Heart right ventricle (tissue), 16 donors: ENCODE data around the gene GFAP. TPM values are rescaled to one million over a fixed set of nuclear protein-coding genes. Genes with fewer than 3 reads are reported as not detected.

ENCODE experiments used
- ATAC-seq, 8 donors: fragments of 200-7000 bp; cut with Tn5 transposase; one replicate each; pipeline ENCODE4 v1.9.1; 2020; ENCODE audit warnings: mild to moderate bottlenecking in 8 of 8, moderate library complexity in 8 of 8, moderate number of reproducible peaks in 1 of 8
- DNase-seq, 2 donors: peaks; one replicate each; pipeline ENCODE4 v3.0.0-alpha.2; 2020
- H3K27ac ChIP-seq, 10 donors: fragments of 200-600 bp; sonication (generic) in 2 of 10; one replicate each; pipeline versions ENCODE4 v1.5.0 to v1.8.0; 2020 to 2022; ENCODE audit warnings: mild to moderate bottlenecking in 3 of 10
- H3K27me3 ChIP-seq, 7 donors: fragments of 200-600 bp; one replicate each; pipeline ENCODE4 v1.8.0; 2021 to 2022; ENCODE audit warnings: mild to moderate bottlenecking in 2 of 7
- H3K36me3 ChIP-seq, 9 donors: fragments of 200-600 bp; sonication (generic) in 1 of 9; one replicate each; pipeline versions ENCODE4 v1.5.0 to v1.8.0; 2020 to 2022; ENCODE audit warnings: mild to moderate bottlenecking in 2 of 9
- H3K4me1 ChIP-seq, 9 donors: fragments of 200-600 bp; sonication (generic) in 1 of 9; one replicate each; pipeline versions ENCODE4 v1.5.0 to v1.8.0; 2020 to 2022; ENCODE audit warnings: mild to moderate bottlenecking in 4 of 9
- H3K4me3 ChIP-seq, 10 donors: fragments of 200-600 bp; sonication (generic) in 2 of 10; one replicate each; pipeline versions ENCODE4 v1.5.0 to v1.8.0; 2020 to 2022; ENCODE audit warnings: mild to moderate bottlenecking in 7 of 10, moderate library complexity in 2 of 10
- H3K9me3 ChIP-seq, 11 donors: fragments of 200-600 bp in 10 of 11; sonication (generic) in 2 of 11; one replicate each; pipeline versions ENCODE4 v1.5.0 to v1.8.0; 2013 to 2022; ENCODE audit warnings: mild to moderate bottlenecking in 2 of 11, control low read depth in 1 of 11, moderate library complexity in 1 of 11
- WGBS, 2 donors: extraction: QIAGEN DNeasy Blood & Tissue Kit; methylation state at CpG; one replicate each; pipeline ENCODE4 v1.1.7; 2013; ENCODE audit warnings: inconsistent platforms in 1 of 2; 5-methylcytosine and 5-hydroxymethylcytosine counted together
- intact Hi-C, 10 donors: fragments of 100-400 bp; cut with DNase I; formaldehyde crosslinking; loops; one replicate each; pipeline versions ENCODE4 v1.11.1 to v1.14.2; 2022
- polyA plus RNA-seq, 2 donors: library from polyadenylated mRNA; stranded (reverse); fragments of 200-250 nt; gene quantifications; one replicate each; pipeline ENCODE4 v1.2.3, GENCODE V29; 2013
- total RNA-seq, 10 donors: library from RNA; stranded (reverse); fragmentation: NEBNext Ultra II Directional in 3 of 10; extraction: Animal tissue kit (Norgen Biotek cat#: 25700) in 3 of 10; gene quantifications; one replicate each; pipeline versions ENCODE4 v1.2.1 to v1.2.4, GENCODE V29; 2021 to 2023
- TF ChIP-seq, protein P1 (sequence below), 9 donors: fragments of 200-600 bp; sonication (generic) in 2 of 9; IDR thresholded peaks; one replicate each; pipeline versions ENCODE4 v1.5.0 to v1.8.0; 2021 to 2022; ENCODE audit warnings: antibody characterized with exemption in 9 of 9, mild to moderate bottlenecking in 5 of 9, moderate library complexity in 1 of 9
- donor health status: Arrhythmogenic right ventricular cardiomyopathy.
- donor health status: ischemic (EF 13 %, LVEDD 7.1; RV severe dilation, severe dysfunction).
- donor health status: healthy with polysubstance abuse.
- donor health status: DM: no; HTN: yes; CAD: no.
- donor health status: DM: no; HTN: no; CAD: no.
- donor health status: ischemic (EF 25% LVEDD 6.9; RV normal size, moderate dysfunction).
- donor health status: ischemic (EF 25% LVEDD 5.7; RV mildly dilated, moderate dysfunction).
- donor health status: healthy.
- donor health status: DM: yes; HTN: yes; CAD: no.
- donor health status: Ischemic cardiomyopathy.
- donor health status: ischemic (EF 35%, LVEDD 5.7; RV mildly dilated, moderate dysfunction).
- donor health status: nonischemic (EF 11% LVEDD 7.7; RV severe dilation, severe dysfunction).
- donor health status: DM: yes; HTN: yes; CAD: no.
- donor health status: PGD.
- donor health status: ischemic (EF 29% LVEDD 5.4; RV normal size, mild dysfunction).
- donor health status: nonischemic (EF 23%, LVEDD 6.1; RV moderate dilation, normal function).

The GFAP gene
- total and polyA plus RNA-seq, 12 donors: 2.1 to 8.6 (median 7.1) TPM

DNA sequence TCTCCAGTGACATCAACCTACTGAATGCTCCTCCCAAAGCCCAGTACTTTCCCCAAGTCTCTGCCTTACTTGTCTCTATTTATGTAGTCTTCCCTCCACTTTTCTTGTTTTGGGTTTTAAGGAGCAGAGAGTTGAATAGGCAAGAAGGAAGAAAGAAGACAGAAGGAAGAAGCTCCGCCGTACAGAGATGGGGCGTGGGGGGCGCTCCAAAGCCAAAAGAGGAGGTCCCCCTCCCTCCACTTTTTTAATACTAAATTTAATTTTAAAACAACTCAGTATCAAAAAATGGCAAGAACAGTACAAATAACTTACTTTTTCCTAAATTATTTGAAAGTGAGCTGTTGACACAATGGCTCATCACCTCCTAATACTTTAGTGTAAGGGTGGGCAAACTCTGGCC, 20.7 kb downstream of the GFAP start:
- Histone ChIP-seq H3K4me3 (no peak overlapping the region), H3K9me3 (no peaks in the 10 kb centered on the region), H3K27me3 (no peaks in the 10 kb centered on the region), H3K36me3 (peaks cover 0 to 67% (median 33%) of the 10 kb centered on the region in 9 donors), H3K27ac (no peak overlapping the region), H3K4me1 (peaks cover 0 to 25% (median 18%) of the 10 kb centered on the region in 9 donors)
- DNase-seq: no peak
- TF ChIP-seq, protein P1, sequence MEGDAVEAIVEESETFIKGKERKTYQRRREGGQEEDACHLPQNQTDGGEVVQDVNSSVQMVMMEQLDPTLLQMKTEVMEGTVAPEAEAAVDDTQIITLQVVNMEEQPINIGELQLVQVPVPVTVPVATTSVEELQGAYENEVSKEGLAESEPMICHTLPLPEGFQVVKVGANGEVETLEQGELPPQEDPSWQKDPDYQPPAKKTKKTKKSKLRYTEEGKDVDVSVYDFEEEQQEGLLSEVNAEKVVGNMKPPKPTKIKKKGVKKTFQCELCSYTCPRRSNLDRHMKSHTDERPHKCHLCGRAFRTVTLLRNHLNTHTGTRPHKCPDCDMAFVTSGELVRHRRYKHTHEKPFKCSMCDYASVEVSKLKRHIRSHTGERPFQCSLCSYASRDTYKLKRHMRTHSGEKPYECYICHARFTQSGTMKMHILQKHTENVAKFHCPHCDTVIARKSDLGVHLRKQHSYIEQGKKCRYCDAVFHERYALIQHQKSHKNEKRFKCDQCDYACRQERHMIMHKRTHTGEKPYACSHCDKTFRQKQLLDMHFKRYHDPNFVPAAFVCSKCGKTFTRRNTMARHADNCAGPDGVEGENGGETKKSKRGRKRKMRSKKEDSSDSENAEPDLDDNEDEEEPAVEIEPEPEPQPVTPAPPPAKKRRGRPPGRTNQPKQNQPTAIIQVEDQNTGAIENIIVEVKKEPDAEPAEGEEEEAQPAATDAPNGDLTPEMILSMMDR (IDR thresholded peaks at IDR 0.05): no peak
- WGBS, 2 donors: 92 to 96% methylated on average over 4 of the region's 4 CpGs
- no peak for ATAC-seq
- intact Hi-C loops: no loop called here

DNA sequence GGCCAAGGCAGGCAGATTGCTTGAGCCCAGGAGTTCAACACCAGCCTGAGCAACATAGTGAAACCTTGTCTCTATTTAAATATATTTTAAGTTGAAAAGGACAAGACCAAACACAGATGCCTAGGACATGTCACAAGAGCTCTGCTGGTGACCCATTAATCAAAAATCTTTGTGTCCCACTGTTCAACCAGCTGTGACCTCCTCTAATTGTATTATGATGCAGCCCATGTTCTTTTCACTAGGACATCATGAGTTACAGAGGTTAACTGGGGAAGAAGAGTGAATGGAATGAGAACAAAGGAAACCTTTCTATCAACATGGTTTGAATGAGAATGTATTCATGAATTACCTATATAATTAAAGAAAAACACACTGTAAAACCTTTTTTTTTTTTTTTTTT, 23.1 kb downstream of the GFAP start:
- DNase-seq: no peak
- Histone ChIP-seq H3K27me3 (no peaks in the 10 kb centered on the region), H3K27ac (no peak overlapping the region), H3K4me3 (no peak overlapping the region), H3K9me3 (no peaks in the 10 kb centered on the region), H3K4me1 (peaks cover 0 to 31% (median 9%) of the 10 kb centered on the region in 9 donors), H3K36me3 (peaks cover 0 to 83% (median 33%) of the 10 kb centered on the region in 9 donors)
- ATAC-seq: no peak
- TF ChIP-seq, protein P1 (IDR thresholded peaks at IDR 0.05): no peak
- intact Hi-C loops: no loop called here

DNA sequence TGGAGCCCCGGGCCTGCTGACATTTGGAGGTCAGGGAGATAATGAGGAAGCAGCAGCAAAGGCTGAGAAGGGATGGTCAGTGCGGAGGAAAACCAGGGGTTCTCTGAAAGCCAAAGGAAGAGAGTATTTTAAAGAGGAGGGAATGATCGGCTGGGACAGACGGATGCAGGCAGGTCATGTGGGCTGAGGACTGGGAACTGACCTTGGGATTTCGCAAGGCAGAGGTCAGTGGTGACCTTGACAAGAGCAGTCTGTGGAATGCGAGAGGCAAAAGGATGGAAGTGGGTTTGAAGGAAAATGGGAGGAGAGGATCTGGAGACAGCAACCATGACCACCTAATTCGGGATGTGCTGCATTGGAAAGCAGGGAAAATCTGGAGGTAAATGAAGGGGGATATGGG, 26.3 kb downstream of the GFAP start:
- TF ChIP-seq, protein P1 (IDR thresholded peaks at IDR 0.05): no peak
- ATAC-seq (peak in 1 of 8 donors; percentile 50), DNase-seq (no peak)
- no peak overlapping the region for H3K27ac ChIP-seq
- H3K27me3 ChIP-seq: no peaks in the 10 kb centered on the region
- no peaks in the 10 kb centered on the region for H3K9me3 ChIP-seq
- no peak overlapping the region for H3K4me3 ChIP-seq
- WGBS, 2 donors: 50 to 61% methylated on average over 7 of the region's 7 CpGs
- peaks cover 0 to 91% (median 46%) of the 10 kb centered on the region in 9 donors for H3K36me3 ChIP-seq
- intact Hi-C loops: no loop called here
- H3K4me1 ChIP-seq: peaks cover 0 to 33% (median 8%) of the 10 kb centered on the region in 9 donors

DNA sequence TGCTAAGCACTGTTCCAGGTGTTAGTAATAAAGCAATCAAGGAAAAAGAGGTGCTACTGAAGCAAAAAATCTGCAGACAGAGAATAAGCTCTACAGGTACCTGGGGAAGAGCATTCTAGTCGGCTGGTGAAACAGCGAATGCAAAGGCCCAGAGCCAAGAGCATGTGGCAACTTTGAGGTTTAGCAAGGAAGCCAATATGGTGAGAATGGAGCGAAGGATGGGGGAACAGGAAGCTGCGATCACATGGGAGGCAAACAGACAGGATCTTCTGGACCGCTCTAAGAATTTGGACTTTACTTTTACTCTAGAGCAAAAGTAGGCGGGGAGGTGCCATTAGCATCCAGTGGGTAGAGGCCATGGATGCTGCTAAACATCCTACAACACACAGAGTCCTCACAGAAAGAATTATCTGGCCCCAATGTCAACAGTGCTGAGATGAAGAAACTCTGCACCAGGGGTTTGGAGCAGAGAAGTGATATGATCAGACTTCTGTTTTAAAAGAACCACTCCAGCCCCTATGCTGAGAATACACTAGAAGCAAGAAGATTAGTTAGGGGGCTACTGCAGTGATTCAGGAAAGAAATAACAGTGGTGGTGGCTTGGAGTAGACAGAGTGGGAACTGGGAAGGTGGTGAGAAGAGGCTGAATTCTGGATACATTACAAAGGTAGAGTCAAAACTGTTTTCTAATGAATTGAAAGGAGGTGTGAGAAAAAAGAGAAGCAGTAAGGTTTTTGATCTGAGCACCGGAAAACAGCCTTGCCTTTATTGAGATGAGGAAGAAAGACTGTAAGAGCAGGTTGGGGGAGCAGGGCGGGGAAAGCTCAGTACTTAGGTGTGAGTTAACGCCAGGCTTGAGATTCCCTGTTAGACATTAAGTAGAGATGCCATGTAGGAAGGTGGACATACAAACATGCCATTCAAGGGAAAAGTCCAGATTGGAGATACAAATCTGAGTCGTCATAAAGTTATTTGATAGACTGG, 27.0 kb downstream of the GFAP start:
- DNase-seq (no peak), ATAC-seq (no peak)
- Histone ChIP-seq H3K27me3 (no peaks in the 10 kb centered on the region), H3K36me3 (peaks cover 0 to 91% (median 48%) of the 10 kb centered on the region in 9 donors), H3K4me3 (no peak overlapping the region), H3K4me1 (peaks cover 0 to 33% (median 8%) of the 10 kb centered on the region in 9 donors), H3K27ac (no peak overlapping the region), H3K9me3 (no peaks in the 10 kb centered on the region)
- 79 to 84% methylated on average over 10 of the region's 10 CpGs for WGBS, 2 donors
- TF ChIP-seq, protein P1 (IDR thresholded peaks at IDR 0.05): no peak
- intact Hi-C loops: no loop called here
